ENCODE measurements around the gene CELA3A.

Gene CELA3A

DNA sequence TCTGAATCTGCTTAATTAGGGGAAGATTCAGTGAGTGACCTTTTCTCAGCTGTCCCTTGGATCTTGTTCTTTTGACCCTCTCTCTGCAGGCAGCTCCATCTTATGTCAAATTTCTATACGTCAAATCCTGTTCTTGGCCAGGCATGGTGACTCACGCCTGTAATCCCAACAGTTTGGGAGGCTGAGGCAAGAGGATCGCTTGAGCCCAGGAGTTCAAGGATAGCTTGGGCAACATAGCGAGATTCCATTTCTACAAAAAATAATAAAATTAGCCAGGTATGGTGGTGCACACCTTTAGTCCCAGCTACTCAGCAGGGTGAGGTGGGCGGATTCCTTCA, 38.8 kb downstream of the CELA3A start:
- TF ChIP-seq TAF1 (IDR thresholded peaks at IDR 0.05; ENCODE audit: borderline replicate concordance, insufficient read depth, low read length) (no peak), SIN3A (IDR thresholded peaks at IDR 0.05; ENCODE audit: borderline replicate concordance, insufficient read depth, low read length) (no peak), POLR2AphosphoS5 (IDR thresholded peaks at IDR 0.05; ENCODE audit: low read depth, low read length) (no peak), FOXP2 (optimal IDR thresholded peaks at IDR 0.05; ENCODE audit: borderline replicate concordance, extremely low read depth, extremely low read length, insufficient read depth) (no peak)
- TF ChIP-seq, protein P1, sequence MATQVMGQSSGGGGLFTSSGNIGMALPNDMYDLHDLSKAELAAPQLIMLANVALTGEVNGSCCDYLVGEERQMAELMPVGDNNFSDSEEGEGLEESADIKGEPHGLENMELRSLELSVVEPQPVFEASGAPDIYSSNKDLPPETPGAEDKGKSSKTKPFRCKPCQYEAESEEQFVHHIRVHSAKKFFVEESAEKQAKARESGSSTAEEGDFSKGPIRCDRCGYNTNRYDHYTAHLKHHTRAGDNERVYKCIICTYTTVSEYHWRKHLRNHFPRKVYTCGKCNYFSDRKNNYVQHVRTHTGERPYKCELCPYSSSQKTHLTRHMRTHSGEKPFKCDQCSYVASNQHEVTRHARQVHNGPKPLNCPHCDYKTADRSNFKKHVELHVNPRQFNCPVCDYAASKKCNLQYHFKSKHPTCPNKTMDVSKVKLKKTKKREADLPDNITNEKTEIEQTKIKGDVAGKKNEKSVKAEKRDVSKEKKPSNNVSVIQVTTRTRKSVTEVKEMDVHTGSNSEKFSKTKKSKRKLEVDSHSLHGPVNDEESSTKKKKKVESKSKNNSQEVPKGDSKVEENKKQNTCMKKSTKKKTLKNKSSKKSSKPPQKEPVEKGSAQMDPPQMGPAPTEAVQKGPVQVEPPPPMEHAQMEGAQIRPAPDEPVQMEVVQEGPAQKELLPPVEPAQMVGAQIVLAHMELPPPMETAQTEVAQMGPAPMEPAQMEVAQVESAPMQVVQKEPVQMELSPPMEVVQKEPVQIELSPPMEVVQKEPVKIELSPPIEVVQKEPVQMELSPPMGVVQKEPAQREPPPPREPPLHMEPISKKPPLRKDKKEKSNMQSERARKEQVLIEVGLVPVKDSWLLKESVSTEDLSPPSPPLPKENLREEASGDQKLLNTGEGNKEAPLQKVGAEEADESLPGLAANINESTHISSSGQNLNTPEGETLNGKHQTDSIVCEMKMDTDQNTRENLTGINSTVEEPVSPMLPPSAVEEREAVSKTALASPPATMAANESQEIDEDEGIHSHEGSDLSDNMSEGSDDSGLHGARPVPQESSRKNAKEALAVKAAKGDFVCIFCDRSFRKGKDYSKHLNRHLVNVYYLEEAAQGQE (IDR thresholded peaks at IDR 0.05; ENCODE audit: insufficient read depth in 1 of 2, low read depth in 2 of 2, low read length in 2 of 2) = no peak

DNA sequence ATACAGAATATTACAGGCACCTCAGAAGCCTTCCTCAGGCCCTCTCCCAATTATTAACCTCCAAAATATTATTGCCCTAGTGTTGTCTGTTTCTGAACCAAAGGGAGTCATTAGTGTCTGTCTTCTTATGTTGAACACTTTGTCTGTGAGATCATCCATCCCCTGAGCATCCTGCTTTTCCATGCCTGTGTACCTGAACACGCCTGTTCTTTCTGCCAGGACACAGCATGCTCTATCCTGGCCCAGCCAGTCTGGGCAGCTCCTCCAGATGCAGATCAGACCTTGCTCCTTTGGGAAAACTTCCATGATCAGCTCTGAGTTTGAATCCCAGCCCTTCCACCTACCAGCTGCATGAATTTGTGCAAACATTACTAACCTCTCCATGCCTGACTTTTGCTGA, 40.0 kb downstream of the CELA3A start:
- TF ChIP-seq SIN3A (IDR thresholded peaks at IDR 0.05; ENCODE audit: borderline replicate concordance, insufficient read depth, low read length) = no peak
- no peak for TF ChIP-seq TAF1 (IDR thresholded peaks at IDR 0.05; ENCODE audit: borderline replicate concordance, insufficient read depth, low read length)
- TF ChIP-seq, protein P1 (IDR thresholded peaks at IDR 0.05; ENCODE audit: insufficient read depth in 1 of 2, low read depth in 2 of 2, low read length in 2 of 2) = no peak
- TF ChIP-seq FOXP2 (optimal IDR thresholded peaks at IDR 0.05; ENCODE audit: borderline replicate concordance, extremely low read depth, extremely low read length, insufficient read depth) = no peak
- TF ChIP-seq POLR2AphosphoS5 (IDR thresholded peaks at IDR 0.05; ENCODE audit: low read depth, low read length) = no peak

GRCh38 chr1:22043198-22043769, 41.8 kb downstream of the CELA3A start:
- TF ChIP-seq TAF1 (IDR thresholded peaks at IDR 0.05; ENCODE audit: borderline replicate concordance, insufficient read depth, low read length) (no peak), SIN3A (IDR thresholded peaks at IDR 0.05; ENCODE audit: borderline replicate concordance, insufficient read depth, low read length) (no peak), FOXP2 (optimal IDR thresholded peaks at IDR 0.05; ENCODE audit: borderline replicate concordance, extremely low read depth, extremely low read length, insufficient read depth) (no peak), POLR2AphosphoS5 (IDR thresholded peaks at IDR 0.05; ENCODE audit: low read depth, low read length) (no peak)
- TF ChIP-seq, protein P1 (IDR thresholded peaks at IDR 0.05; ENCODE audit: insufficient read depth in 1 of 2, low read depth in 2 of 2, low read length in 2 of 2) = no peak

- TF ChIP-seq, protein P1 (IDR thresholded peaks at IDR 0.05; ENCODE audit: insufficient read depth in 1 of 2, low read depth in 2 of 2, low read length in 2 of 2) = no peak
- TF ChIP-seq FOXP2 (optimal IDR thresholded peaks at IDR 0.05; ENCODE audit: borderline replicate concordance, extremely low read depth, extremely low read length, insufficient read depth) (no peak), TAF1 (IDR thresholded peaks at IDR 0.05; ENCODE audit: borderline replicate concordance, insufficient read depth, low read length) (no peak), SIN3A (IDR thresholded peaks at IDR 0.05; ENCODE audit: borderline replicate concordance, insufficient read depth, low read length) (no peak), POLR2AphosphoS5 (IDR thresholded peaks at IDR 0.05; ENCODE audit: low read depth, low read length) (no peak)
Measured at GRCh38 chr1:22044690-22045420, 43.4 kb downstream of the CELA3A start.
